Measurements from ENCODE around the gene TMEM204.

GRCh38 chr16:1499756-1500464, 33.6 kb upstream of the TMEM204 start:
- TF ChIP-seq POLR2AphosphoS5 (IDR thresholded peaks at IDR 0.05; ENCODE audit: low read depth, low read length) (no peak), TAF1 (IDR thresholded peaks at IDR 0.05; ENCODE audit: borderline replicate concordance, insufficient read depth, low read length) (no peak), REST (IDR thresholded peaks at IDR 0.05; ENCODE audit: insufficient read depth in 1 of 2, low read depth in 2 of 2, low read length in 2 of 2) (no peak), SIN3A (IDR thresholded peaks at IDR 0.05; ENCODE audit: borderline replicate concordance, insufficient read depth, low read length) (no peak), FOXP2 (optimal IDR thresholded peaks at IDR 0.05; ENCODE audit: borderline replicate concordance, extremely low read depth, extremely low read length, insufficient read depth) (no peak)

All from PFSK-1 (cell line).